Measurements from ENCODE around the gene VSX1. TPM values are rescaled to one million over a fixed set of nuclear protein-coding genes. Genes with fewer than 3 reads are reported as not detected.

The VSX1 gene
- total RNA-seq, 2 donors from 2014 or later: not detected

DNA sequence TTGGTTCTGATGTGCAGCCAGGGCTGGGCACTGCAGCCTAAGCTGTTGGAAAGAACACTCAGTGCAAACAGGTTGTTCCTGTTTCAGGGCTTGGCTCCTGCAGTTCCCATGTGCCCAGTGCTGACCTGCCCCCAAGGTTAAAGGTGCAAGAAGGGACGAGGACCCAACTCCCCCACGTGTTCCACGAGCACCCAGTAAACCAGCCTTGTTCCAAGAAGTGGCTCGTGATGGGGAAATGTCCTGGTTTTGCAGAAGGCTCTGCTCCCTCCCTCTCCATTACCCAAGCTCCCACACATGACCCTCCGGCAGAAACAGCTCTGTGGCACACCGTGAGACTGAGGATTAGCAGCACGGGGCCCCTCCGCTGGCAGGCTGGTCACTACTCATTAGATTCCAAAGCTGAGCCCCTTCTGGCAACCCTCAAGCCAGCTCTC lies 33.4 kb downstream of the VSX1 start:
- H3K4me1 ChIP-seq (replicated peaks): peaks cover 25% of the 10 kb centered on the region
- H3K36me3 ChIP-seq: peaks cover 0 to 4% of the 10 kb centered on the region in 2 donors
- no peaks in the 10 kb centered on the region for H3K27me3 ChIP-seq (replicated peaks; ENCODE audit: insufficient read depth)
- no peak overlapping the region for H3K4me3 ChIP-seq
- 64% methylated on average over 8 of the region's 8 CpGs for WGBS
- intact Hi-C loops (cut with DNase I): no loop called here
- peak overlapping the region; percentile 19 to 46 for H3K27ac ChIP-seq
- DNase-seq (ENCODE audit: low spot score): no peak
- TF ChIP-seq POLR2AphosphoS5 (IDR thresholded peaks at IDR 0.05): no peak
- TF ChIP-seq, protein P1, sequence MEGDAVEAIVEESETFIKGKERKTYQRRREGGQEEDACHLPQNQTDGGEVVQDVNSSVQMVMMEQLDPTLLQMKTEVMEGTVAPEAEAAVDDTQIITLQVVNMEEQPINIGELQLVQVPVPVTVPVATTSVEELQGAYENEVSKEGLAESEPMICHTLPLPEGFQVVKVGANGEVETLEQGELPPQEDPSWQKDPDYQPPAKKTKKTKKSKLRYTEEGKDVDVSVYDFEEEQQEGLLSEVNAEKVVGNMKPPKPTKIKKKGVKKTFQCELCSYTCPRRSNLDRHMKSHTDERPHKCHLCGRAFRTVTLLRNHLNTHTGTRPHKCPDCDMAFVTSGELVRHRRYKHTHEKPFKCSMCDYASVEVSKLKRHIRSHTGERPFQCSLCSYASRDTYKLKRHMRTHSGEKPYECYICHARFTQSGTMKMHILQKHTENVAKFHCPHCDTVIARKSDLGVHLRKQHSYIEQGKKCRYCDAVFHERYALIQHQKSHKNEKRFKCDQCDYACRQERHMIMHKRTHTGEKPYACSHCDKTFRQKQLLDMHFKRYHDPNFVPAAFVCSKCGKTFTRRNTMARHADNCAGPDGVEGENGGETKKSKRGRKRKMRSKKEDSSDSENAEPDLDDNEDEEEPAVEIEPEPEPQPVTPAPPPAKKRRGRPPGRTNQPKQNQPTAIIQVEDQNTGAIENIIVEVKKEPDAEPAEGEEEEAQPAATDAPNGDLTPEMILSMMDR (IDR thresholded peaks at IDR 0.05): no peak
- no peak for TF ChIP-seq POLR2A (IDR thresholded peaks at IDR 0.05)
- no peaks in the 10 kb centered on the region for H3K9me3 ChIP-seq

DNA sequence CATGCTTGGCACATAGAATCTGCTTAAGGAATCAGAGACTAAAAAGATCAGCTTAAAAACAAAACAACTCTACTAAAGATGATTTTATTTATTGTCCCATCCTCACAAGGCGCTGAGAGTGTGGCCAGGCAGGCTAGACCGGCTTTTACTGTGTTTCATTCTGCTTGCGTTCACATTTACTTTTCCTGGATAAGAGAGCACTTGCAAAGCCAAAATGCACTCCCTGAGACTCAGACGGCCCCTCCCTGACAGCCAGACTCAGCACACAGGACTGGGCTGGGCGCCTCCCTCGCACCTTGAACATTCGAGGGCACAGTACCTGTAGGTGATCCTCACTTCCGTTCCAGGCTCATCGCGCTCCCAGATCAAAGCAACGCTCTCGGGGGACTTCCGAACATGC lies 34.2 kb downstream of the VSX1 start:
- TF ChIP-seq POLR2AphosphoS5 (IDR thresholded peaks at IDR 0.05) (peak; percentile 82), POLR2A (IDR thresholded peaks at IDR 0.05) (no peak)
- TF ChIP-seq, protein P1 (IDR thresholded peaks at IDR 0.05): no peak
- H3K36me3 ChIP-seq: peaks cover 0 to 4% of the 10 kb centered on the region in 2 donors
- peak; percentile 81 for DNase-seq (ENCODE audit: low spot score)
- intact Hi-C loops (cut with DNase I): no loop called here
- peak overlapping the region; percentile 39 to 46 for H3K27ac ChIP-seq
- H3K4me3 ChIP-seq: no peak overlapping the region
- peaks cover 25% of the 10 kb centered on the region for H3K4me1 ChIP-seq (replicated peaks)
- H3K27me3 ChIP-seq (replicated peaks; ENCODE audit: insufficient read depth): no peaks in the 10 kb centered on the region
- H3K9me3 ChIP-seq: no peaks in the 10 kb centered on the region
- WGBS: 42% methylated on average over 13 of the region's 13 CpGs

DNA sequence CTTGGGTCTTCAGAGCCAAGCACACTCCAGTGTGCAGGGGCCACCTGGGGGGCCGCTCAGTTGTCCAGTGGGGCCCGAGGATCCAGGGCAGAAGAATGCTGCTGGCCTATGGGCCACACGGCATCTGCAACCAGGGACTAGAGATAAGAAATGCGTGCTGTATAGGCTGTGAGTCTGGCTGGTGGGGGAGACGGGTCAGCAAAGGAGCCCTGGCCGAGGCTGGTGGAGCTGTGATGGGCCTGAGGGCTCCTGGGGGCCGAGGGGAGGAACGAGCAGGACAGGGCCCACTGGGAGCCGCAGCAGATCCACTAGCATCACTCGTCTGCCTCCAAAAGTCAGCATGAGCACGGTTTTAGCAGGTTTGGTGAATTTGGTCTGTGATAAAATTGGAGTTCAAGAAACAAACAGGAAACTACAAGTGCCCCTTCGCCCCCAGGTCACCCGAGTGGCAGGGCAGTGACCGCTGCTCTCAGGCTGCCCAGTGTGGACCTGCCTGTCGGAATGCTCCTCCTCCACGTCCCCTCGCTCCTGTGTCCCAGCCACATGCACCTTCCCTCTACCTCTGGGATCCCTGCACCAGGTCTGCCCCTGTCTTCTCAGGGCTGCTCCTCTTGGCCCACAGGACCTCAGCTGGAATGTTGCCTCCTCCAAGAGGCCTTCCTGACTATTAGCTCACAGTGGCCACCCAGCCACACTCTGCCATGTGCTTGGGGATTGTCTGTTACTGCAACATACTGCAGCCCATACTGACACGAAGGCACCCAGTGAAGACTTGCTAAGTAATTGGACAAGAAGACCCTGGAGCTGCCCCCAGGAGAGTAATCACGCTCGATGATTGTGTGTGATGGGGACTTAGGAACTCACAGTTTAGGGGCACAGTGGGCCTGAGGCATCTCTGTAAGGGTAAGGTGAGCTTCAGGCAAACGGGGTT lies 34.9 kb downstream of the VSX1 start:
- 77% methylated on average over 21 of the region's 21 CpGs for WGBS
- Histone ChIP-seq H3K4me1 (replicated peaks) (peaks cover 25% of the 10 kb centered on the region), H3K36me3 (peaks cover 0 to 4% of the 10 kb centered on the region in 2 donors), H3K9me3 (no peaks in the 10 kb centered on the region), H3K27me3 (replicated peaks; ENCODE audit: insufficient read depth) (no peaks in the 10 kb centered on the region), H3K27ac (peak overlapping the region; percentile 33 to 40), H3K4me3 (no peak overlapping the region)
- intact Hi-C loops (cut with DNase I): no loop called here
- no peak for DNase-seq (ENCODE audit: low spot score)
- TF ChIP-seq, protein P1 (IDR thresholded peaks at IDR 0.05): no peak
- TF ChIP-seq POLR2AphosphoS5 (IDR thresholded peaks at IDR 0.05) (no peak), POLR2A (IDR thresholded peaks at IDR 0.05) (no peak)

DNA sequence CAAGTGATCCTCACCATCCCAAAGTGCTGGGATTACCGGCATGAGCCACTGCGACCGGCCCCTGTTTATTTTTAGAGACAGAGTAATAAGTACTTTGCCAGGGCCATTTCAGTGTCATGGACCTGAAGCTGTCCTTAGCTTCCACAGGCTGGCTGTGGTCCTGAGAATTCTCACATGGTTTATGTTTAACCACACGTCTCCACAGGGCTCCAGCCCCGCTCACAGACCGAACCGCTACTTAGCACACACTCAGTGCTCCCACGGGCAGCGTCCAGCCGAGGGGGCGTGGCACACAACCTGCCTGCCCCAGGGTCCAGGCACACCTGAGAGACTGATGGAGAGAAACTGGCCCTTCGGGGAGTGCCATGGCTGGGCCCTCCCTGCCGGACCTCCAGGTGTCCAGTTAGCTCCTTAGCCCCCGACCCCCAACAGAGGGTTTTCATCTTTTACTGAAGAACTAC lies 35.7 kb downstream of the VSX1 start:
- 83% methylated on average over 14 of the region's 14 CpGs for WGBS
- intact Hi-C loops (cut with DNase I): no loop called here
- peaks cover 29% of the 10 kb centered on the region for H3K4me1 ChIP-seq (replicated peaks)

More for the DNA sequence above, 35.7 kb downstream of the VSX1 start:
- Histone ChIP-seq H3K4me3 (no peak overlapping the region), H3K27ac (no peak overlapping the region), H3K36me3 (peaks cover 0 to 4% of the 10 kb centered on the region in 2 donors), H3K9me3 (no peaks in the 10 kb centered on the region), H3K27me3 (replicated peaks; ENCODE audit: insufficient read depth) (no peaks in the 10 kb centered on the region)
- TF ChIP-seq, protein P1 (IDR thresholded peaks at IDR 0.05): no peak
- TF ChIP-seq POLR2A (IDR thresholded peaks at IDR 0.05) (no peak), POLR2AphosphoS5 (IDR thresholded peaks at IDR 0.05) (no peak)
- no peak for DNase-seq (ENCODE audit: low spot score)

Measured in prostate gland (tissue), 2 donors.